HG03135 (cell line): ENCODE data around the gene NRSN2.

Source experiments
- ATAC-seq: cut with Tn5 transposase; IDR thresholded peaks from one replicate; pipeline ENCODE4 v1.9.1; 2021; ENCODE audit warnings: mild to moderate bottlenecking, moderate library complexity; ENCODE audit not compliant: unreplicated experiment

The NRSN2 gene

GRCh38 chr20:396252-396618, 49.3 kb downstream of the NRSN2 start:
- no peak for ATAC-seq

DNA sequence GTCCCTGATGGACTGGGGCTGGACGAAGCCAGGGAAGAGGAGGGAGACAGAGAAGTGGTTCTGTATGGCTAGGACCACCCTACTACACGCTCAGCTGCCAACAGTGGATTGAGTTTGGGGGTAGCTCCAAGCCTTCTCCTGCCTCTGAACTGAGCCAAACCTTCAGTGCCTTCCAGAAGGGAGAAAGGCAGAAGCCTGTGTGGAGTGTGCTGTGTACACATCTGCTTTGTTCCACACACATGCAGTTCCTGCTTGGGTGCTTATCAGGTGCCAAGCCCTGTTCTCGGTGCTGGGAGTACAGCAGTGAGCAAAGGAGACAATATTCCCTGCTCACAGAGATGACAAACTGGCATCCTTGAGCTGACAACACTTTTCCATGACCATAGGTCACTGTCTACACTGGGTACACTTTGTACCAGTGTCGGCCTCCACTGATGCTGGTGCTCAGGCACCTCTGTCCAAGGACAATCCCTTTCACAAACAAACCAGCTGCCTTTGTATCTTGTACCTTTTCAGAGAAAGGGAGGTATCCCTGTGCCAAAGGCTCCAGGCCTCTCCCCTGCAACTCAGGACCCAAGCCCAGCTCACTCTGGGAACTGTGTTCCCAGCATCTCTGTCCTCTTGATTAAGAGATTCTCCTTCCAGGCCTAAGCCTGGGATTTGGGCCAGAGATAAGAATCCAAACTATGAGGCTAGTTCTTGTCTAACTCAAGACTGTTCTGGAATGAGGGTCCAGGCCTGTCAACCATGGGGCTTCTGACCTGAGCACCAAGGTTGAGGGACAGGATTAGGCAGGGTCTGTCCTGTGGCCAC, 49.9 kb downstream of the NRSN2 start:
- no peak for ATAC-seq

GRCh38 chr20:397432-398237, 50.7 kb downstream of the NRSN2 start:
- no peak for ATAC-seq

DNA sequence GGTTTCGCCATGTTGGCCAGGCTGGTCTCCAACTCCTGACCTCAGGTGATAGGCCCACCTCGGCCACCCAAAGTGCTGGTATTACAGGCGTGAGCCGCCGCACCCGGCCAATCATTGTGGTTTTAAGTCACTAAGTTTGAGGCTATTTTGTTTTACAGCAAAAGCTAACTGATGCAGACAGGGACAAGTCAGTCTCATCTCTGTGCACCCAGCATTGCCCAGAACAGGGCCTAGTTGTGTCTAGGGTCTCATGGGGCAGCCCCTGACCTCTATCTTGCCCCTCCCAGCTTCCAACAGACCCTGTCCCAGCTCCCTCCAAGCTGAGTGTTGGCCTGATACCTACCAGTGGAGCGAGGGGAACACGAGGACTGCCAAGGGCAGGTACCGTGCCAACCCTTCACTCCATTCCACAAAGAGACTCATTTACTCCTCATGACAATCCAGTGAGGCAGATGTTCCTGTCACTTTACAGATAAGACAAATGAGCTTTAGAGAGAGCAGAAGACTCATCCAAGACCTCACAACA, 52.3 kb downstream of the NRSN2 start:
- ATAC-seq: no peak

DNA sequence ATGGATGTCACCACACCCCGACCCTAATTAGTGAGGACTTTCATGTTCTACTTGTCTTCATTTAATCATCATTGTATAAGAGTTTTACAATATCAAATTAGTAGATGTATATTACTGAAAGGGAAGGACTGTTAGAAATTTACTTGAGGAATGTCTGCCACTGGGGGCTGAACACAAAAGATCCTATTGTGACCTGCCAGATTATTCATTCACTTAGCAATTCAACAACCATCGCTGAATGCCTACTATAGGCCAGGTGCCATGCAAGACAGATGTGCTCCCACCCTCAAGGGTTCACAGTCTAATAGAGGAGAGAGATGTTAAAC, 53.2 kb downstream of the NRSN2 start:
- ATAC-seq: no peak

GRCh38 chr20:400454-401275, 53.8 kb downstream of the NRSN2 start:
- ATAC-seq: no peak

DNA sequence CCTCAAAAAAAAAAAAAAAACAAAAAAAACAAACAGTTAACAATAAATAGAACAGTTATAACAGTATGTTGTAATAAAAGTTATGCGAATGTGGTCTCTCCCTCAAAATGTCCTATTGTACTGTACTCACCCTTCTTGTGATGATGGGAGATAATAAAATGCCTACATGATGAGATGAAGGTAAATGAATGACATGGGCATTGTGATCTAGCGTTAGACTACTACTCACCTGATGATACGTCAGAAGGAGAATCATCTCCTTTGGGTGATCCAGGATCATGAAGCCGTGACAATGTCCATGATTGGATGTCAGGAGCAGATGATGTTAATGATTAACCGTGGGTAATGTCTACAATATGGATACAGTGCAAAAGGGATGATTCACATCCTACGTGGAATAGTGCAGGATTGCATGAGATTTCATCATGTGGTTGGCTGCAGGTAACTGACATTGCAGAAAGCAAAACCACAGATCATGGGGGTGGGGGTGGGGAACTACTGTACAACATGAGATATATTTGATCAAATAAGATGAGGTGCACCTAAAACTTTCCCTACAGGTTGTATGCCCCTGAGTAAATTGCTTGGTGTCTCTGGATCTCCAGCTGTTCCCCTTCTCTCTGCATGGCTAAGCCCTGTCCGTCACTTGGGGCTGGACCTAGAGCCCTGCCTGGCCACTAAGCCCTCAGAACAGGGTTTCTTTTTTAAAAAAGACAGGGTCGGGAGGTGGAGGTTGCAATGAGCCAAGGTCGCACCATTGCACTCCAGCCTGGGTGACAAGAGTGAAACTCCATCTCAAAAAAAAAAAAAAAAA, 55.0 kb downstream of the NRSN2 start:
- ATAC-seq: no peak

DNA sequence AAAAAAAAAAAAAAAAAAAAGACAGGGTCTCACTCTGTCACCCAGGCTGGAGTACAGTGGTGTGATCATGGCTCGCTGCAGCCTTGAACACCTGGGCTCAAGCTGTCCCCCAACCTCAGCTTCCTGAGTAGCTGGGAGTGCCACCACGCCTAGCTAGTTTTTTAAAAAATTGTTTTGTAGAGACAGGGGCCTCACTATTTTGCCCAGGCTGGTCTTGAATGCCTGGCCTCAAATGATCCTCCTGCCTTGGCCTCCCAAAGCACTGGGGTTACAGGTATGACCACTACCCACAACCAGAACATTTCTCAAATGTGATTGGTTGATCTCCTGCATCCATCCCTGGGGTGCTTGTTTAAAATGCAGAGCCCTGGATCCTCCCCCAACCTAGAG, 55.6 kb downstream of the NRSN2 start:
- ATAC-seq: no peak

DNA sequence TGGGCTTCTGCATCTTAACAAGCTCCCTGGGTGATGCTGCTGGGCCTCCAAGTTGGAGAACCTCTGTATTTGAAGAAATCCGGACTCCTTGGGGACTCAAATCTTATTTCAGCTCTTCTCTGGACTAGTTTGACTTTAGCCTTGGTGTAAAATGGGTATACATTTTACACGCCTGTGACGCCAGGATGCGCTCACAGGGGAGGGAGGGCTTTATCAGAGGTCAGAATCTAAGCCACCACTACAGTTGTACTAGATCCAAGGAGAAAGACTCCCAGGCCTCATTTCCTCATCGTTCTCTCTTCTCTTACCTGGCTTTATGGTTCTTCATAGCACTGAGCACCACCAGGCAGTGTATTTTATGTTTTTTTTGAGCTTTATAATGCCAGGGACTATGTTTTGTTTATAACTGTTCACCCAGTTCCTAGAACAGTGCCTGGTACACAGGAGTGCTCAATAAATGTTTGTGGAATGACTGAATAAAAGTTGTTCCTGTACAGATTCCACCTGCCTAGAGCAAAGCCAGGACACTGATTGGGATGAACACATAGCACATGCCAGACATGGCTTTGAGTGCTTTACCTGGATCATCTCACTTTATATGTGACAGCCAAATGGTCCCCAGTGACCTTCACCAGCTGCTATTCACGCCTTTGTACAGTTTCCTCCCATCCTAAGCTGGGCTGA, 56.1 kb downstream of the NRSN2 start:
- no peak for ATAC-seq

GRCh38 chr20:403582-403957, 56.7 kb downstream of the NRSN2 start:
- no peak for ATAC-seq

DNA sequence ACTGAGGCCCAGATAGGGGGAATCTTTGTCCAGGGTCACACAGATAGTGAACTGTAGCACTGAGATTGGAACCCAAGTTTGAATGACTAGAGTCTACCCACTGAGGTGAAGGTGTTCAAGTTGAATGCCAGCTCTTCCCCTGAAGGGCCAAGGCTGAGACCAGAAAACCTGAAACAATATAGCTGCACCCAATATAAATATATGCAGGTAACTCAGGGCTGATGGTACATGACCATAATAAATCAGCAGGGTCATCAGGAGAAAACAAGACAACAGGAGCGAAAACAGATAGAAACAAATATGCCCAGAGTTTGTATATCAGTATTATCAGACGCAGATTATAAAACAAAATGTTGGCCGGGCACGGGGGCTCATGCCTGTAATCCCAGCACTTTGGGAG, 57.2 kb downstream of the NRSN2 start:
- no peak for ATAC-seq
